Stimulated activated naive CD4-positive, alpha-beta T cell treated with Interleukin-2 at 50 U/mL for 16 hours (primary cell): ENCODE data around the gene SYCP3.
"Not testable (repeated sequence)": the region's sequence is repeated elsewhere in the genome, so short reads cannot be mapped to it uniquely, and the experiment has no call there.

Source experiments
- DNase-seq: peaks from one replicate; lab custom pipeline; 2025; lab: John Stamatoyannopoulos, UW

SYCP3 gene

GRCh38 chr12:101713059-101713682 lies 26.1 kb downstream of the SYCP3 start:
- no peak for DNase-seq

DNA sequence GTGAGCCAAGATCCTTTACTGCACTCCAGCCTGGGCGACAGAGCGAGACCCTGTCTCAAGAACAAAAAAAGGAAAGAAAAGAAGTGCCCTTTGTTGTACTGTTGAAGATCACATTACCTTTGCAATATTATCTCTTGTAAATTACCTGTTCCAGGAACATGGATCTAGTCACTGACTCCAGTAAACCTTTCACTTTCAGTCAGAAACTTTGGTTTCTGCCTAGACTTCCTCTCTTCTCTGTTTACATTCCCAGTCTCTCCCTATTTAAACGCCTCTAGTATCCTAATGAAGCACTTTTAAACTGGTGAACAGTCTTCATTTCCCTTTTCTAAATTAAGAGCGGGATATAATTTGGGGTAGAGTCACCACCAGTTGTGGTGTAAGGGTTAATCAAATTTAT lies 29.0 kb downstream of the SYCP3 start:
- no peak for DNase-seq

DNA sequence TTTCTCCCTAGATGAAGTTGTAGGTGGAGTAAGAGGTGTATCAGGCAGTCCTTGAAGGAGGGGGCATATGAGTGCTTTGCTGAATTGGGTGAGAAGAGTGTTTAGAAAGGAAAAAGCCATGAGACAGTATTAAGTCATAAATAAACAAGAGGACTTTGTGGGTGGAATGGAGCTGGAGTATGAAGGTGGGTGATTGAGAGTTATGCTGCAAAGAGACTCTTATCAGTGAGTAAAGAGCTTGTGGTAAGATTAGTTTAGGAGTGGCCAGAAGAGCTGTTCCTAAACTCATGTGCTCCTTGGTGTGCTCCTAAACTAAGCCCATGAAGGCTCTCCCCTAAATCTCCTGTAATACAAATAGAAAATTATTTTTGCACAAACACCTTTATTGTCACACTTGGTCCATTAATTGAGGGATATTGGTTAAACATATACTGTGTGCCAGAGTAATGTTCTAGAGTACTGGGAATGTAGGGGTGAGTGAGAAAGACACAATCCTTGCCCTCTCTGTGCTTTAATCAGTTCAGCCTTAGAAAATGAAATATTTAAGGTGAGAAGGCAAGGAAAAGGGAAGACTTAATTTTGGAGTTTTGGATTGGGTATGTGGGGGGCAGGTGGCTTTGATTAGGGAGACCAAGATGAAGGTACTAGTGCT lies 32.0 kb downstream of the SYCP3 start:
- no peak for DNase-seq

DNA sequence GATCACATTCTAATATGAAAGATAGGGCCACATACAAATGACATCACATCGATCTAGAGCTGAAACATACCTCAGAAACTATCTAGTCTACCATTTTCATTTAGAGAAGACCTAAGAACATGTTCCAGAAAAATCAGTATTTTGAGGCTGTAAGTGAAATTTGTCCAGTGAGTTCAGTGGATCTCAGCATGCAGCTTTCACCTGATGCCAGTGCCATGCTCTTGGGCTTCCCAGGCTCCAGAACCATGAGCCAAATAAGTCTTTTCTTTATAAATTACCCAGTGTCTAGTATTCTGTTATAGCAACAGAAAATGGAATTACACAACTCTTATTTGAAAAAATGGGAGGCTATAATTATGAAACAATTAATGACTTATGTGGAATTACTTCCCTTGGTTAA lies 32.9 kb downstream of the SYCP3 start:
- no peak for DNase-seq

DNA sequence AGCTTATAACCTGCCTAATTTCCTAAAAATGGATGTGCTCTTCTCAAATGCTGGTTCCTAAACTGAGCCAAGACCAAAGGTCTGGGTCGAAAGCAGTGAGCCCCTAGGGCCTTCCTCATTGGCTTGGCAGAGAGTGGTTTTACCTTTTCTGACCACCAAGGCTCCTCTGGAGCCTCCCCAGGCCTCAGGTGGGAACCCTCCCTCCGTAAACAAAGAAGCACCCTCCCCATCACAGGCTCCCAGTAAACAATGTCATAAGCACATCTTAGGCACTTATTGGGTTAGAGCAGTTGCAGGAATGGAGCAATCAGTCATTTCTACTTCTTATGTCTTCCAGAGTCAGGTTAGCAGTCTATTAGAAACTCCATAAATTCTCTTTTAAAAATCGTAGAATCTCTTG lies 35.8 kb downstream of the SYCP3 start:
- DNase-seq, result no peak

GRCh38 chr12:101700299-101700820 lies 38.9 kb downstream of the SYCP3 start:
- no peak for DNase-seq

GRCh38 chr12:101698800-101699347 lies 40.4 kb downstream of the SYCP3 start:
- DNase-seq, result no peak

DNA sequence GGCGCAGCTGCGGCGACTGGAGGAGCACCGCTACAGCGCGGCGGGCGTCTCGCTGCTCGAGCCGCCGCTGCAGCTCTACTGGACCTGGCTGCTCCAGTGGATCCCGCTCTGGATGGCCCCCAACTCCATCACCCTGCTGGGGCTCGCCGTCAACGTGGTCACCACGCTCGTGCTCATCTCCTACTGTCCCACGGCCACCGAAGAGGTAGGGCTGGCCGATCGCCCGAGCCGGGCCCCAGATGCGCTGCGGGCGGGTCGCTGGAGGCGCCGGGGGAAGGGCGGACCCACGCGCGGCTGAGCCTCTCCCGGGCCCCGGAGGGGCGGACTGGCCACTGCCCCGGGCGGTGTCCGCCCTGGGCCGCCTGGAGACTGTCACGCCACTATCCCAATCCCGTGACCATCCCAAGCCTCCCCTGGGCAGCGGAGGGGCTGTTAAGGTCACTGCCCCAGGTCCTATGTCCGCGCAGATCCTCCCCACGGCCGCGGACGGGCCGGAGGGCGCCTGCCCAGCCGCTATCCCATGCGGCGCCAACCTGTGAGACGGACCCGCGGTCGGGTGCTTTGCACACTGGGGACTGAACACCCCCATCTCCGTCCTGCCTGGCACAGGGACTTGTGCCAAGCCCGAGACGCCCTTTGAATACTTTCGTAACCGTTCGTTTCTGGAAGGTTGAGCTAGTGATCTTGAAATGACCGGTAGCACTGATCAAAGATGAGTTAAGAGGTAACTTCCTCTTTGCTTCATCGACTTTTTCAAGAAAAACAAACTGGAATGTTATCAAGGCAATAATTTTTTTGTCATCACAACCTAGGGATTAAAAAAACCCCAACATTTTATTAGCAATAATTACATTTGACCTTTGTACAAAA lies 41.1 kb downstream of the SYCP3 start:
- peak; percentile 25 for DNase-seq

GRCh38 chr12:101697197-101697929 lies 41.9 kb downstream of the SYCP3 start, which contains the start of gene CHPT1:
CHPT1 (plus strand) TSS chr12:101697640; CDS start chr12:101697862, 222 bp downstream.
- DNase-seq, result peak; percentile 46

DNA sequence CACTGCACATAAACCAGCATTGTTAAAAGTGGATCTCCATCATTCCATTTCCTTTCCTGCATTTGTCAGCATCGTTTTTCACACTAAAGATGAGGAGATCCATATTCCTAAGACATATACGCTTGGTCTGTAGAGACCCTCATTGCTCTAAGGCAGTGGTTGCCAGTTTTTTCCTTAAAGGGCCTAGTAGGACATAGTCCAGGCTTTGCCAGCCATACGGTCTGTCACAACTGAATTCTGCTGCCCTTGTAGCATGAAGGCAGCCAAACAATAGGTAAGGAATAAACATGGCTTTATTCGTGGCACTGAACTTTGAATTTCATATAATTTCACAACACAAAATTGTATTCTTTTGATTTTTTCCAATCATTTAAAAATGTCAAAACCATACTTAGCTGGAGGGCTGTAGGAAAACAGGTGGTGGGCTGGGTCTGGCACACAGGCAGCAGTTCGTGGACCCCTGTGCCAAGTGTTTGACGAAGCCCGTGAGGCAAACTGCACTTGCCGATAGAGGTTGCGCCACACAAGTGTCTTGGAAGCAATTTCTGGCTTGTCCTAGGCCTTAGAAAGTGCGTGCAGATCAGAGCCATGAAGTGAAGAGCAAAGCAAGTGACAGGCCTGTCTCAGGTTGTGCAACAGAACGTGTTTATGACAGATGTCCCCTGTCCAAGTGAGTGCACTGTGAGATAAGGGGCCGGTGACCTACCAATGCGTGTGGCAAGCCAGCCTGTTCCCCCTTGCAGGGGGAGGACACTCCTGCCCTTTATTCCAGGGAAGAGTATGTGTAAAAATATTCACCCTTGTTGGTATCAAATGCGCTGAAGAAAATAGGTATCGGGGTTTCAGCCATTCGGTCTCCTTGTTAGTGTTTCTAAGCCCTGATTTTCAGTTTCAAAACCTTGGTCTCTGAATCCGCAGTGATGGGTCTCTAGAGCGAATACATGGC lies 42.7 kb downstream of the SYCP3 start:
- DNase-seq, result no peak

- no peak for DNase-seq
Observed at GRCh38 chr12:101695706-101696105, 43.6 kb downstream of the SYCP3 start.

GRCh38 chr12:101694986-101695385 lies 44.3 kb downstream of the SYCP3 start:
- DNase-seq, result no peak

- DNase-seq, result no peak
Observed at GRCh38 chr12:101694297-101694848, 44.9 kb downstream of the SYCP3 start.

DNA sequence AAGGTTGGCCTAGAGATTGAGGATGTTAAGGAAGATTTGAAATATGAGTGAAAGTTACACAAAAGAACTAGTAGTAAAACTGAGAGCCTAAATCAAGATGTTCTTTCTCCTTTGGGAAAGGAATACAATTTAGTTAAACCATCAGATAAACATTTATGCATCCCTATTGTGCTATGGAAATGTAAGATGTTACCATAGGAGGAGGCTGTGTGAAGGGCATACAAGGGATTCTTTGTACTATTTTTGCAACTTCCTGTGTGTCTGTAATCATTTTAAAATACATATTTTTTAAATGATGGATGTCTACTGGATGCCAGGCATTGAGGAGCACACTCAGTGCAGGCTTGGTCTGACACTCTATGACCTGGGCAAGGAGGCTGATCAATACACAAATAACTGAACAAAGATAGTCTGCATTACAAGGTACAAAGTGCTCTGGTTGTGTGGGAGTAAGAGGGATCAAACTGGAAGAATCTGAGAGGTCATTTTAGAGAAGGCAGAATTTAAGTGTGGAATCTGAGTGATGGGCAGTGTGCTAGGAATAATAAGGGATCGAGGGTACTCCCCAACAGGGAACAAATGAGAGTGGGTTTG lies 47.7 kb downstream of the SYCP3 start:
- no peak for DNase-seq

DNA sequence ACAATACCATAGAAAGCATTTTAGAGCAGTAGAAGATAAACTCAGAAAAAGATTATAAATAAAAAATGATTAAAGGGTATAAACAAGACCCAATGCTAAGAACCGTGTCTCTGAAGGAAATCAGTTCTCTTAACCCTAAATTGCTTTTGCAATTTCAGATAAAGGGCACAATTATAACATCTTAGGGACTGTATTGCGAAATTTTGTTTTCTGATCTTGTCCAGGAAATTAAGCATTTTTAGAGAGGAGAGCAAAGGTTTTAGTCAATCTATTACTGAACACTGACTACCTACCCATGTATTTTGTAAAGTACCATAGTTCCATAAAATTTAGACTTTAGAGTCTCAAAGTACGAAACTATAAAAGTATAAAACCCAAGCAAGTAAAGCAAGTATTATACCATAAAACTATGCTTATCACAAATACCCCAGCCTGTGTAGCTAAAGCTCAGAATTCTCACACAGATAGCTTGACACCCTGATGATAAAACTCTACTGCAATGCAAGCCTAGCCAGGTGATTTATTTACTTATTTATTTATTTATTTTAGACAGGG lies 48.6 kb downstream of the SYCP3 start:
- DNase-seq, result no peak

DNA sequence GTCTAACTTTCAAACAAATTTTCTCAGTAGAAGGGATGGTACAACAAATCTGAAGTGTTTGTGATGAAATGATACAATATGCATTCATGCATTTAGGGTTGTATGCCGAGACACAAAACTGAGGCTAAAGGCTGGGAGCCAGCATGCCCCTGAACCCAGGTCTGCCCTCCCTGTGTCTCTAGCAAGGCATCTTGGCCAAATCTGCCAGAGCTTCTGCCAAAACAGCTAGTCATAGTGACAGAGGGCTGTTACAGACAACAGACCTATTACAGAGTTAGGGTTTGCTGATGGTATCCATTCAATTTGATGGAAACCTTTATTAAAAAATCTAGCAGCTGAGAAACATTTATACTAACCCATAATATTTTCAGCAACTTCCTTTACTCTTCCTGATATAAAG lies 53.1 kb downstream of the SYCP3 start:
- no peak for DNase-seq

DNA sequence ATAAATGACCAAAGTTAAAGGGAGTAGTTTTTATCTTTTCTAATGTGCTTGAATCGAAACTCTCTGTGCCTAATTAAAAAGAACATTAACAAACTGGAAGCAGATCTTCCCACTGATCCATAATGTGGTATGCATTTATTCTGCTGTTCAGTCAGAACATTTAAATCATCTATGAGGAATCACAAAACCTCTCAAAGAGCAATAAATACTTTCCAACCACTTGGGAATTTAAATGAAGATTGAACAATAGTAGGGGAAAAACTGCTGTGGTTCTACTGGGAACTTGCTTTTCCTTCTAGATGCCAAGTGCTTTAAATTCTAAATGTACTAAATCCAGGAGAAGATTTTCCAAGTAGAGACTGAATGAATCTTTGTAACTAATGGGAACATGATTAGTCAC lies 54.2 kb downstream of the SYCP3 start:
- DNase-seq, result no peak

GRCh38 chr12:101681627-101682026 lies 57.6 kb downstream of the SYCP3 start:
- DNase-seq, result not testable (repeated sequence)

DNA sequence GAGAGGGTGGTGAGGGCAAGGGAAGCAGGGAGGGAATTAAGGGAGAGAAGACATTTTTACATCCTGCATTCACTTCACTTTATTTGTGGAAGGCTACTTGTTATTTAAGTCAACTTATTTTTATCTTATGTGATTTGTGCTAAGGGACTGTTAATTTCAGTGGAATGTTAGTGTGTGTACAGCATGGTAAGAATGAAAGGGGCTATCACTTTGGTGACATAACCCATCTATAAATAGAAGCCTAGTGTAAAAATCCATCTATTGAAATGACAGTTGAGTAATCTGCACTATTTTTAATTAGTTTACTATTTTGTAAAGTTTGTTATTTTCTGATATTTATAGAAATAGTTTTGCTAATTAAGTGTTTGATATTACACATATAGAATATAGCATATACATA lies 58.6 kb downstream of the SYCP3 start:
- DNase-seq, result no peak

GRCh38 chr12:101680240-101680639 lies 59.0 kb downstream of the SYCP3 start:
- DNase-seq, result no peak
